HEK293 (cell line): ENCODE measurements around the gene PDZRN3.

Experiments
- CTCF ChIA-PET: fragments of 350-600 bp; formaldehyde crosslinking; extraction: SDS; loops from one replicate; lab custom pipeline; 2021; ENCODE audit warnings: antibody characterized with exemption; lab: Yijun Ruan, JAX
- POLR2A ChIA-PET: fragments of 300-600 bp; formaldehyde crosslinking; extraction: SDS; loops from one replicate; lab custom pipeline; 2020; ENCODE audit warnings: antibody characterized with exemption, inconsistent platforms; lab: Yijun Ruan, JAX
- H3K27ac ChIP-seq: fragments of 200-500 bp; sonication (Bioruptor generic); 2 replicates; pipeline ENCODE4 v1.5.1; 2014; ENCODE audit warnings: low read depth, low read length, control low read depth, inconsistent platforms; ENCODE audit errors: extremely low read depth
- H3K36me3 ChIP-seq, 2 experiments: fragments of 200-500 bp in 1 of 2; sonication (Bioruptor generic) in 1 of 2; 1 replicate in 1 of 2; 2 replicates in 1 of 2; pipeline ENCODE4 v1.5.1; 2014 to 2017; ENCODE audit warnings: inconsistent platforms in 2 of 2, low read length in 2 of 2; ENCODE audit not compliant: control insufficient read depth in 2 of 2, insufficient read depth in 1 of 2
- H3K4me1 ChIP-seq: fragments of 200-500 bp; sonication (Bioruptor generic); 2 replicates; pipeline ENCODE4 v1.5.1; 2014; ENCODE audit warnings: mild to moderate bottlenecking, low read length, inconsistent platforms; ENCODE audit not compliant: control insufficient read depth, insufficient read depth
- H3K4me3 ChIP-seq: 2 replicates; pipeline ENCODE4 v1.5.1; 2011; ENCODE audit warnings: low read depth, mild to moderate bottlenecking, control low read depth, low read length, moderate library complexity
- H3K9me3 ChIP-seq: fragments of 200-500 bp; sonication (Bioruptor generic); 2 replicates; pipeline ENCODE4 v1.5.1; 2014; ENCODE audit warnings: low read depth, low read length, inconsistent platforms; ENCODE audit not compliant: control insufficient read depth, insufficient read depth
- ELK4 ChIP-seq: IDR thresholded peaks from 2 replicates; pipeline ENCODE4 v1.6.1; 2011; ENCODE audit warnings: mild to moderate bottlenecking, low read depth, low read length, borderline replicate concordance
- PRDM6 ChIP-seq: fragments of 450-650 bp; formaldehyde crosslinking; IDR thresholded peaks from 2 replicates; pipeline ENCODE4 v1.5.1; 2017; ENCODE audit warnings: missing biosample characterization, missing genetic modification characterization
- SALL2 ChIP-seq: fragments of 450-650 bp; formaldehyde crosslinking; IDR thresholded peaks from 2 replicates; pipeline ENCODE4 v1.5.0; 2017; ENCODE audit warnings: missing biosample characterization, mild to moderate bottlenecking, missing genetic modification characterization, borderline replicate concordance
- WT1 ChIP-seq: fragments of 450-650 bp; formaldehyde crosslinking; IDR thresholded peaks from 2 replicates; pipeline ENCODE4 v1.5.1; 2016; ENCODE audit warnings: missing biosample characterization, missing genetic modification characterization
- ZBTB6 ChIP-seq: fragments of 450-650 bp; formaldehyde crosslinking; IDR thresholded peaks from 2 replicates; pipeline ENCODE4 v1.5.1; 2017; ENCODE audit warnings: missing biosample characterization, missing genetic modification characterization
- ZIC2 ChIP-seq: fragments of 450-650 bp; formaldehyde crosslinking; IDR thresholded peaks from 2 replicates; pipeline ENCODE4 v1.5.1; 2016; ENCODE audit warnings: missing biosample characterization, missing genetic modification characterization
- ZNF157 ChIP-seq: fragments of 450-650 bp; formaldehyde crosslinking; IDR thresholded peaks from 2 replicates; pipeline ENCODE4 v1.5.1; 2016; ENCODE audit warnings: missing biosample characterization, missing genetic modification characterization
- ZNF280C ChIP-seq: fragments of 450-650 bp; formaldehyde crosslinking; IDR thresholded peaks from 2 replicates; pipeline ENCODE4 v1.5.1; 2016; ENCODE audit warnings: missing biosample characterization, missing genetic modification characterization
- ZNF404 ChIP-seq: fragments of 450-650 bp; formaldehyde crosslinking; IDR thresholded peaks from 2 replicates; pipeline ENCODE4 v1.5.1; 2017; ENCODE audit warnings: missing biosample characterization, missing genetic modification characterization
- ZNF473 ChIP-seq: fragments of 450-650 bp; formaldehyde crosslinking; IDR thresholded peaks from 2 replicates; pipeline ENCODE4 v1.5.1; 2017; ENCODE audit warnings: missing biosample characterization, missing genetic modification characterization
- ZNF514 ChIP-seq: fragments of 450-650 bp; formaldehyde crosslinking; IDR thresholded peaks from 2 replicates; pipeline ENCODE4 v1.5.1; 2016; ENCODE audit warnings: missing biosample characterization, missing genetic modification characterization
- ZNF621 ChIP-seq: fragments of 450-650 bp; formaldehyde crosslinking; IDR thresholded peaks from 2 replicates; pipeline ENCODE4 v1.5.1; 2017; ENCODE audit warnings: missing biosample characterization, missing genetic modification characterization

The PDZRN3 gene

DNA sequence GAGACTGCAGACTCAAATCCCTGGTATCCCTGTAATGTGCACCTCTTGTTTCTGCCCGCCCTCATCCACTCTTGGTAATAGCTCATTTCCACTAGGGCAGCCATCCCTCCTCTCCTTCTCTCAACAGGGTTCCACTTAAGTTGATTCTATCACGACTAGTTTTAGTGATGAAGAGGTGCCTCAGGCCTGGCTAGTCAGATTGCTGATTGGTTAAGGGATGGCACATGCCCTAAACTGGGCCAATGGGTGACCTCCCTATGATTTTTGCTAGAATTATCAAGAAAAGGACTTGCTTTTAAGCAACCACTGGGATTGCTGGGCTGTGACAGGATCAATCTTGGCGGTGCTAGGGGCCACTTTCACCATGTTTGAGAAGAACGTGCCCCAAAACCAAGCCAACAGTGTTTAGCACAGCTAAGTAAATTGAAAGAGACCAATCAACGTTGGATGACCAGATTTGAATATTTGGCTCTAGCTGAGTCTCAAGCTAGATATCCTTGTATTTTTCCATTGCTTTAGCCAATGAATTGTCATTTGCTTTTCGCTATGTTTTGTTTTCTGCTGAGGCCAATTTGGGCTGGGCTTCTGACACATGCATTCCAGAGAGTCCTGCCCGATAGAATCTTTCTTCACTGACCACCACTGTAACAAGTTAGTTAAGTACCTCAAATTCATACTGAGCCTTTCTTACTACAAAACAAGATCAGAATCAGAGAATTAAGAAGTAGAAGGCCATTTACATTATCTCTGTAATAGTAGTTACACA, 131.0 kb downstream of the PDZRN3 start:
- Histone ChIP-seq H3K4me3 (no peak overlapping the region), H3K9me3 (no peaks in the 10 kb centered on the region), H3K27ac (no peak overlapping the region), H3K36me3 (no peaks in the 10 kb centered on the region), H3K4me1 (peaks cover 5% of the 10 kb centered on the region; the same call in 1 of the 2 replicates)
- TF ChIP-seq SALL2 (no peak), ZNF621 (no peak)
- ChIA-PET POLR2A (no interaction called here), CTCF (interaction anchor here (1.8 kb wide), 1 partner anchor 10 kb away, joined by 8 read pairs; no protein-coding TSS in a partner anchor)

DNA sequence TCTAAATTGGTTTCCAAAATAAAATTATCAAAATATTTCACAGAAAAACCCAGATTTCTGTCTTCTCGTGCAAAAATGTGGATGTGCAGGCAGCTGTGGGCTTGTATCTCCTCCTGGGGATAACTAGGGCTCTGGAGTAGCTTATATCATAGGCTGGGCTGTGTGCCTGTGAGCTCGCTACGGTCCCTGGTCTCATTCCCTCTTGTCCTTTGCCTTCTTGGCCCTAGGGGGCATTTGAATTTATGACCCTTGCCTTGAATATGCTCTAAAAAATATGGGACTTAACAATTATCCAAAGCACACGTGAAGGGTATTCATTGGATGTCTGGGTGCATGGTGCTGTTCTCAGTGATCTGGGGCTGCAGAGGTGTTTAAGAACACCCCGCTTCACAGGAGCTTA, 132.6 kb downstream of the PDZRN3 start:
- Histone ChIP-seq H3K27ac (no peak overlapping the region), H3K9me3 (no peaks in the 10 kb centered on the region), H3K4me3 (no peak overlapping the region), H3K4me1 (peaks cover 5% of the 10 kb centered on the region; the same call in 1 of the 2 replicates), H3K36me3 (no peaks in the 10 kb centered on the region)
- CTCF ChIA-PET = interaction anchor here (0.6 kb wide), 1 partner anchor 9 kb away, joined by 3 read pairs; no protein-coding TSS in a partner anchor
- TF ChIP-seq ZNF404 (tag by site-specific recombination) (no peak), PRDM6 (tag by site-specific recombination) (no peak), WT1 (tag by site-specific recombination) (no peak), ZNF473 (tag by site-specific recombination) (no peak), ZNF514 (tag by site-specific recombination) (no peak)
- POLR2A ChIA-PET = no interaction called here

GRCh38 chr3:73491287-73491662, 133.5 kb downstream of the PDZRN3 start:
- POLR2A ChIA-PET = no interaction called here
- Histone ChIP-seq H3K4me3 (no peak overlapping the region), H3K9me3 (no peaks in the 10 kb centered on the region), H3K27ac (no peak overlapping the region), H3K36me3 (no peaks in the 10 kb centered on the region), H3K4me1 (peaks cover 5% of the 10 kb centered on the region; the same call in 1 of the 2 replicates)
- CTCF ChIA-PET = interaction anchor here (0.9 kb wide), 1 partner anchor 300 kb away, joined by 3 read pairs; no protein-coding TSS in a partner anchor
- TF ChIP-seq ZNF157 (tag by site-specific recombination) (no peak), ZNF404 (tag by site-specific recombination) (no peak), ELK4 (no peak), ZBTB6 (tag by site-specific recombination) (no peak), ZIC2 (no peak), ZNF280C (tag by site-specific recombination) (no peak)
